Left lung (tissue), 10 donors: ENCODE measurements around the gene GPR3. TPM values are rescaled to one million over a fixed set of nuclear protein-coding genes. Genes with fewer than 3 reads are reported as not detected.

Source experiments
- ATAC-seq: fragments of 200-7000 bp; cut with Tn5 transposase; one replicate; pipeline ENCODE4 v1.9.1; 2020; ENCODE audit warnings: moderate library complexity
- DNase-seq, 4 donors: peaks; one replicate each; pipeline ENCODE4 v3.0.0-alpha.2; 2013 to 2020
- H3K27ac ChIP-seq, 2 donors: fragments of 200-600 bp; sonication (generic) in 1 of 2; one replicate each; pipeline versions ENCODE4 v1.5.0 to v1.8.0; 2020 to 2021
- H3K27me3 ChIP-seq, 2 donors: fragments of 200-600 bp; sonication (generic) in 1 of 2; one replicate each; pipeline versions ENCODE4 v1.5.0 to v1.8.0; 2020 to 2021
- H3K36me3 ChIP-seq, 2 donors: fragments of 200-600 bp; sonication (generic) in 1 of 2; one replicate each; pipeline versions ENCODE4 v1.5.0 to v1.8.0; 2020 to 2021
- H3K4me1 ChIP-seq, 2 donors: fragments of 200-600 bp; one replicate each; pipeline ENCODE4 v1.8.0; 2021
- H3K4me3 ChIP-seq, 2 donors: fragments of 200-600 bp; sonication (generic) in 1 of 2; one replicate each; pipeline versions ENCODE4 v1.5.0 to v1.8.0; 2020 to 2021; ENCODE audit warnings: mild to moderate bottlenecking in 1 of 2
- H3K9me3 ChIP-seq, 2 donors: fragments of 200-600 bp; sonication (generic) in 1 of 2; one replicate each; pipeline versions ENCODE4 v1.5.0 to v1.8.0; 2020 to 2021
- intact Hi-C, 2 donors: fragments of 100-400 bp; cut with DNase I; formaldehyde crosslinking; loops; one replicate each; pipeline versions ENCODE4 v1.11.2 to v1.14.2; 2022
- polyA plus RNA-seq, 6 donors: library from polyadenylated mRNA; unstranded; fragments of 120-200 nt; gene quantifications; one replicate each; pipeline ENCODE4 v1.2.1, GENCODE V29; 2013; ENCODE audit not compliant: insufficient read length in 6 of 6
- total RNA-seq, 2 donors: library from RNA; stranded (reverse); fragmentation: NEBNext Ultra II Directional; extraction: Animal tissue kit (Norgen Biotek cat#: 25700); gene quantifications; one replicate each; pipeline ENCODE4 v1.2.1, GENCODE V29; 2021
- TF ChIP-seq, protein P1 (sequence below), 2 donors: fragments of 200-600 bp; sonication (generic) in 1 of 2; IDR thresholded peaks; one replicate each; pipeline versions ENCODE4 v1.5.0 to v1.8.0; 2021; ENCODE audit warnings: antibody characterized with exemption in 2 of 2
- donor health status: DM: no; HTN: yes; CAD: no.
- donor health status: DM: no; HTN: no; CAD: no.

The GPR3 gene
- total and polyA plus RNA-seq, 8 donors = 0.16 to 1.7 (median 0.97) TPM

DNA sequence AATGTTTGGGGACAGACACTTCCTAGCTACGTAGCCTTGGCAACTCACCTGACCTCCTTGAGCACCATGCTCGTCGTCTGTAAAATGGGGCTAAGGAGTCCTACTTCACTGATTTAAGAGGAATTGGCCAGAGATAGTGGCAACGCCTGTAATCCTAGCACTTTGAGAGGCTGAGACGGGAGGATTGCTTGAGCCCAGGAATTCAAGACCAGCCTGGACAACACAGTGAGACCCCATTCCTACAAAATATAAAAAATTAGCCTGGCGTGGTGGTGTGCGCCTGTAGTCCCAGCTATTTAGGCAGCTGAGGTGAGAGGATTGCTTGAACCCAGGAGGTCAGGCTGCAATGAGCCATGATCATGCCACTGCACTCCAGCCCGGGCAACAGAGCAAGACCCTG lies 46.1 kb upstream of the GPR3 start:
- DNase-seq = no peak
- H3K27ac ChIP-seq = no peak overlapping the region
- ATAC-seq = no peak
- peaks cover 0 to 31% of the 10 kb centered on the region in 2 donors for H3K36me3 ChIP-seq
- no peak overlapping the region for H3K4me3 ChIP-seq
- TF ChIP-seq, protein P1, sequence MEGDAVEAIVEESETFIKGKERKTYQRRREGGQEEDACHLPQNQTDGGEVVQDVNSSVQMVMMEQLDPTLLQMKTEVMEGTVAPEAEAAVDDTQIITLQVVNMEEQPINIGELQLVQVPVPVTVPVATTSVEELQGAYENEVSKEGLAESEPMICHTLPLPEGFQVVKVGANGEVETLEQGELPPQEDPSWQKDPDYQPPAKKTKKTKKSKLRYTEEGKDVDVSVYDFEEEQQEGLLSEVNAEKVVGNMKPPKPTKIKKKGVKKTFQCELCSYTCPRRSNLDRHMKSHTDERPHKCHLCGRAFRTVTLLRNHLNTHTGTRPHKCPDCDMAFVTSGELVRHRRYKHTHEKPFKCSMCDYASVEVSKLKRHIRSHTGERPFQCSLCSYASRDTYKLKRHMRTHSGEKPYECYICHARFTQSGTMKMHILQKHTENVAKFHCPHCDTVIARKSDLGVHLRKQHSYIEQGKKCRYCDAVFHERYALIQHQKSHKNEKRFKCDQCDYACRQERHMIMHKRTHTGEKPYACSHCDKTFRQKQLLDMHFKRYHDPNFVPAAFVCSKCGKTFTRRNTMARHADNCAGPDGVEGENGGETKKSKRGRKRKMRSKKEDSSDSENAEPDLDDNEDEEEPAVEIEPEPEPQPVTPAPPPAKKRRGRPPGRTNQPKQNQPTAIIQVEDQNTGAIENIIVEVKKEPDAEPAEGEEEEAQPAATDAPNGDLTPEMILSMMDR (IDR thresholded peaks at IDR 0.05) = no peak
- H3K9me3 ChIP-seq = no peaks in the 10 kb centered on the region
- H3K27me3 ChIP-seq = peaks cover 0 to 12% of the 10 kb centered on the region in 2 donors
- H3K4me1 ChIP-seq = peaks cover 29 to 68% of the 10 kb centered on the region in 2 donors
- intact Hi-C loops = no loop called here

DNA sequence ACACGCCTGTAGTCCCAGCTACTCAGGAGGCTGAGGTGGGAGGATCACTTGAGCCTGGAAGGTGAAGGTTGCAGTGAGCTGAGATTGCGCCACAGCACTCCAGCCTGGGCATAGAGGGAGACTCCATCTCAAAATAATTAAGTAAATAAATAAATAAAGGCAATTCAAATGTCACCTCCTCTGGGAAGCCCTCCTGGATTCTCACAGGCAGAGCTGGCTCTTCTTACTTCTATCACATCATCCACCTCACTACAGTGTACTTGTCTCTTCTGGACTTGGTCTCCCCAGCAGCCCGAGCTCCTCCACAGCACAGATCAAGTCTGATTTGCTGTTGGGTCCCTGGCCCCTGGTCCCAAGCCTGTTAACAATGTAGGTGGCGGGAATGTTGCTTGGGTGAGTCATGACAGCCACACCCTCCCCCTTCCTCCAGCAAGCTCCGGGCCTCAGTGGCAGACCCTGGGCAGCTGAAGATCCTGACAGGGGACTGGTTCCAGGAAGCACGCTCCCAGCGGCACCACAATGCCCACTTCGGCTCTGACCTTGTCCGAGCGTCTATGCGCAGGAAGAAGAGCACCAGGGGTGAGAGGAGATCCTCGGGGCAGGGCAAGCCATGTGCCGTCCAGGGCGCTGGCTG lies 45.3 kb upstream of the GPR3 start:
- peaks cover 29 to 61% of the 10 kb centered on the region in 2 donors for H3K4me1 ChIP-seq
- TF ChIP-seq, protein P1 (IDR thresholded peaks at IDR 0.05) = no peak

DNA sequence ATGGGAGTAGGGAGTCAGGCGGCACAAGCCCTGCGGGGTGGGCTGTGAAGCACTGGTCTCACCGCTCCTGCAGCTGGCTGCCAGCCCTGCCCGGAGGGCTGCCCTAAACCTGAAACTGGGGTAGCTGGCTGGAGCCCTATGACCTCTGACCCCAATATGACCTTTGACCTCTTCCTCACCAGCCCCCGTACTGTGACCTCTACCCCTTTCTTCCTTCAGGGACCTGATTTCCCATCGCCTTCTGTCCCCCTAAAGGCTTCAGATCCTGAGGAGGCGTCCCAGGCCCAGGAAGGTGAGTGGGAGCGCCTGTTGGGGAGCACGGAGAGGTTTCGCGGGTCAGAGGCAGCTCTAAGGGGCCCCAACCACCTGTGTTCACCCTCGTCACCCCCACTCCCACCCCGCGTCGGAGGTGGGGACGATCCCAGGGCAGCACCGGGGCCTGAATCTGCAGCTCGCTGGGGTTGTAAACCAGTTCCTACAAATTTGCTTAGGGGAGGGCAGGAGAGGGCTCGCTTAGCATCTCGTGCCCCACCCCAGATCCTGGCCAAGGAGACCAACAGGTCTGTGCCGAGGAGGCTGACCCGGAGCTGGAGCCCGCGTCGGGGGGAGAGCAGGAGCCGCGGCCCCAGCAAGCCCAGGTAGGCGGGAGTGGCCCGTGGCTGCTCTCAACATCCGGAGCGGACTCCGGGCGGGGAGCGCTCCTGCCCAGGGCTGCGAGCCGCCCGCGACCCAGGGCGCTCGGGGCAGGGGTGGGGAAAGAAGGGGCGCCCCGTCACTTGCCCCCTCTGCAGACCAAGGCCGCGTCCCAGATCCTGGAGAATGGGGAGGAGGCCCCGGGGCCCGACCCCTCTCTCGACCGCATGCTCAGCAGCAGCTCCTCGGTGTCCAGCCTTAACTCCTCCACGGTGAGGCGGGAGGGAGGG lies 43.3 kb upstream of the GPR3 start:
- Histone ChIP-seq H3K4me1 (peaks cover 19 to 41% of the 10 kb centered on the region in 2 donors), H3K4me3 (peak overlapping the region; percentile 26 to 38), H3K36me3 (peaks cover 0 to 51% of the 10 kb centered on the region in 2 donors), H3K27me3 (peaks cover 0 to 12% of the 10 kb centered on the region in 2 donors), H3K9me3 (no peaks in the 10 kb centered on the region), H3K27ac (peak overlapping the region in 1 of 2 donors; percentile 13)
- intact Hi-C loops = no loop called here
- DNase-seq (peak in 3 of 4 donors; percentile 47 to 91 (median 79)), ATAC-seq (peak; percentile 88)
- TF ChIP-seq, protein P1 (IDR thresholded peaks at IDR 0.05) = no peak

More for the DNA sequence above, 45.3 kb upstream of the GPR3 start:
- peaks cover 0 to 12% of the 10 kb centered on the region in 2 donors for H3K27me3 ChIP-seq
- H3K27ac ChIP-seq = no peak overlapping the region
- no peaks in the 10 kb centered on the region for H3K9me3 ChIP-seq
- no peak overlapping the region for H3K4me3 ChIP-seq
- intact Hi-C loops = no loop called here
- ATAC-seq (no peak), DNase-seq (no peak)
- peaks cover 0 to 35% of the 10 kb centered on the region in 2 donors for H3K36me3 ChIP-seq

DNA sequence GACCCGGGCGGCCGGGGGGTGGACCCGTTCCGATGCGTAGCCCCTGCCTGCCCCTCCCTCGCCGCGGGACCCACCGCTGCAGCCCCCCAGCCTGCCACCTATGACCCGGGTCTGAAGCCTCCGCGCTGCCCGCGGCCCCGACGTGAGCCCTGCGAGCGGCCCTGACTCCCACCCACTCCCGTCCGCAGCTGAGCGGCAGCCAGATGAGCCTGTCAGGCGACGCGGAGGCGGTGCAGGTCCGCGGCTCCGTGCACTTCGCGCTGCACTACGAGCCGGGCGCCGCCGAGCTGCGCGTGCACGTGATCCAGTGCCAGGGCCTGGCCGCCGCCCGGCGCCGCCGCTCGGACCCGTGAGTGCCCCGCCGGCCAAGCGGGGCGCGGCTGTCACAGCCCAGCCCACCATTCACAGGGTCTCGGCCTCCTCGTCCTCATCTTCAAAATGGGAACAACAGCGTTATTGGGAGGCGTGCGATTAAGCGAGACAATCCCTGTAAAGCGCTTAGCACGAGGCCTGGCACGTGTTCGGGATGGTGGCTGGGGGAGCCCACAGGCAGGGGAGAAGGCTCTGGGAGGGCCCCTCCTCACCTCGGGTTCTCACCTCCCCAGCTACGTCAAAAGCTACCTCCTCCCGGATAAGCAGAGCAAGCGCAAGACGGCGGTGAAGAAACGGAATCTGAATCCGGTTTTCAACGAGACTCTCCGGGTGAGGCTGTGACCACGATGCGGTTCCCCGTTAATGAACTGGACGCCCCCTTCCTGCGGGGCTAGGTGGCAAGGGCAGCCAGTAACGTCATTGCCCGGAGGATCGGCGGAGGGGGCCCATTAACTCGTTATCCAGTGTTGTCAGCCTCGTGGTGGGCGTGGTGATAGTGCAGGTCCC lies 42.4 kb upstream of the GPR3 start:
- Histone ChIP-seq H3K36me3 (peaks cover 0 to 60% of the 10 kb centered on the region in 2 donors), H3K27me3 (peaks cover 0 to 12% of the 10 kb centered on the region in 2 donors), H3K4me3 (peak overlapping the region; percentile 26 to 38), H3K9me3 (no peaks in the 10 kb centered on the region), H3K27ac (no peak overlapping the region), H3K4me1 (peaks cover 19 to 34% of the 10 kb centered on the region in 2 donors)
- intact Hi-C loops = no loop called here
- peak in 3 of 4 donors; percentile 64 to 89 (median 73) for DNase-seq
- TF ChIP-seq, protein P1 (IDR thresholded peaks at IDR 0.05) = no peak
- ATAC-seq = peak; percentile 86
